ENCODE results near the gene TM4SF18. TPM values are rescaled to one million over a fixed set of nuclear protein-coding genes. Genes with fewer than 3 reads are reported as not detected.

Gene TM4SF18
- total and polyA plus RNA-seq, 7 donors, result 1.8 to 7.7 (median 3.4) TPM

DNA sequence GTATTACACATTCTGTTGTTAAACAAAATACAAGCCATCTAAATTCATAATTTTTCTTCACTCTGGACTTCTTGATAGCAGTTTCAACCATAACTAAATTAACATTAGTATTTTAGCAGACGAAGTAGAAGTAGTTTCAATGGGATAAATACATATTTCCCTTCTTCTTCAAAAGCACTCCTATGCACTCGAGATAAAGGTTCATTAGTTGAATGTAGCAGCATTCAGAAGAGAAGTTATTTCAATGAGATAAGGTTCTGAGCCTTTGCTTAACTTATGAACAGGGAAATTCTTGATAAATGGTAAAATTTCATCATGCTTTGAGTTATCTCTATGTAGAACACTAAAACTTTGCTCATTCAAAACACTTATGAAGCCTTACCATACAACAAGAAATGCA is 11.8 kb downstream of the TM4SF18 start:
- 80 to 87% (median 84%) methylated on average over 2 of the region's 2 CpGs for WGBS, 3 donors
- no peak overlapping the region for H3K4me3 ChIP-seq
- ATAC-seq (no peak), DNase-seq (no peak)
- H3K4me1 ChIP-seq, result no peaks in the 10 kb centered on the region
- no peak for TF ChIP-seq CTCF (IDR thresholded peaks at IDR 0.05)
- H3K36me3 ChIP-seq (ENCODE audit: insufficient read depth in 1 of 2, low read depth in 1 of 2), result no peaks in the 10 kb centered on the region
- no peaks in the 10 kb centered on the region for H3K9me3 ChIP-seq
- H3K27me3 ChIP-seq (ENCODE audit: insufficient read depth in 3 of 3, low read length in 2 of 3), result no peaks in the 10 kb centered on the region
- intact Hi-C loops (cut with DNase I), result no loop called here
- no peak overlapping the region for H3K27ac ChIP-seq

GRCh38 chr3:149321136-149321535 is 12.3 kb downstream of the TM4SF18 start:
- ATAC-seq, result no peak
- intact Hi-C loops (cut with DNase I), result no loop called here
- H3K4me3 ChIP-seq, result no peak overlapping the region
- no peak for TF ChIP-seq CTCF (IDR thresholded peaks at IDR 0.05)
- no peak overlapping the region for H3K27ac ChIP-seq
- H3K4me1 ChIP-seq, result no peaks in the 10 kb centered on the region
- no peaks in the 10 kb centered on the region for H3K27me3 ChIP-seq (ENCODE audit: insufficient read depth in 3 of 3, low read length in 2 of 3)
- DNase-seq, result no peak
- no peaks in the 10 kb centered on the region for H3K9me3 ChIP-seq
- no peaks in the 10 kb centered on the region for H3K36me3 ChIP-seq (ENCODE audit: insufficient read depth in 1 of 2, low read depth in 1 of 2)

GRCh38 chr3:149319750-149320149 is 13.7 kb downstream of the TM4SF18 start:
- TF ChIP-seq CTCF (IDR thresholded peaks at IDR 0.05), result no peak
- no peaks in the 10 kb centered on the region for H3K4me1 ChIP-seq
- DNase-seq (no peak), ATAC-seq (no peak)
- no peak overlapping the region for H3K27ac ChIP-seq
- H3K4me3 ChIP-seq, result no peak overlapping the region
- no peaks in the 10 kb centered on the region for H3K36me3 ChIP-seq (ENCODE audit: insufficient read depth in 1 of 2, low read depth in 1 of 2)
- intact Hi-C loops (cut with DNase I), result no loop called here
- no peaks in the 10 kb centered on the region for H3K9me3 ChIP-seq
- H3K27me3 ChIP-seq (ENCODE audit: insufficient read depth in 3 of 3, low read length in 2 of 3), result no peaks in the 10 kb centered on the region
- WGBS, 3 donors, result 59 to 77% (median 61%) methylated on average over 3 of the region's 3 CpGs

DNA sequence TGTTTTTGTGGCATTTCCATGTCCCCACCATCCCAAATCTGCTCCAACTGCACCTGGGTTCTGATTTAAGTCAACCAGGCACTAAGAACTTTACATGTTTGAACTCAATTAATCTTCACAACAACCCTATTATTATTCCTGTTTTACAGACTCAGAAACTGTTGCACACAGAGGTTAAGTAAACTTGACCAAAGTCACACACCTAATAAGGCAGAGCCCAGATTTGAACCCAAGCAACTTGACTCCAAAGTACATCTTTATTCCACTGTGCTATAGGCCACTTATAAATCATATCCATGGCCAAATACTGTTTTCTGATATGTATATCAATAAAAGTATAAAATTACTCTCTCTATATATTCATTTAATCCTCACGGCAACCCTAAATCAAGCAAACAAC is 16.4 kb downstream of the TM4SF18 start:
- no peak for TF ChIP-seq CTCF (IDR thresholded peaks at IDR 0.05)
- DNase-seq (no peak), ATAC-seq (no peak)
- Histone ChIP-seq H3K27ac (no peak overlapping the region), H3K9me3 (no peaks in the 10 kb centered on the region), H3K27me3 (ENCODE audit: insufficient read depth in 3 of 3, low read length in 2 of 3) (no peaks in the 10 kb centered on the region), H3K36me3 (ENCODE audit: insufficient read depth in 1 of 2, low read depth in 1 of 2) (no peaks in the 10 kb centered on the region), H3K4me1 (peaks cover 6% of the 10 kb centered on the region), H3K4me3 (no peak overlapping the region)
- 93 to 100% (median 99%) methylated on average over 1 of the region's 1 CpG for WGBS, 3 donors
- intact Hi-C loops (cut with DNase I), result no loop called here

GRCh38 chr3:149316437-149316836 is 17.0 kb downstream of the TM4SF18 start:
- no peak for ATAC-seq
- no peak for TF ChIP-seq CTCF (IDR thresholded peaks at IDR 0.05)
- 80 to 94% (median 82%) methylated on average over 2 of the region's 2 CpGs for WGBS, 3 donors
- H3K4me3 ChIP-seq, result no peak overlapping the region
- H3K36me3 ChIP-seq (ENCODE audit: insufficient read depth in 1 of 2, low read depth in 1 of 2), result no peaks in the 10 kb centered on the region
- peaks cover 6% of the 10 kb centered on the region for H3K4me1 ChIP-seq
- no peak for DNase-seq
- no peak overlapping the region for H3K27ac ChIP-seq
- intact Hi-C loops (cut with DNase I), result no loop called here
- H3K27me3 ChIP-seq (ENCODE audit: insufficient read depth in 3 of 3, low read length in 2 of 3), result no peaks in the 10 kb centered on the region
- no peaks in the 10 kb centered on the region for H3K9me3 ChIP-seq

All from psoas muscle (tissue), 8 donors.